Stimulated activated CD4-positive, alpha-beta T cell treated with anti-CD3 and anti-CD28 coated beads, Interleukin-12 subunit alpha, Interleukin-12 subunit beta, amount 100 ng/mL, for 48 hours (primary cell): Measurements from ENCODE around the gene SLC13A2.

Experiments used
- DNase-seq, 3 donors: peaks; one replicate each; pipeline ENCODE4 v3.0.0-alpha.2; 2020; ENCODE audit warnings: low read depth in 2 of 3, low spot score in 1 of 3

SLC13A2 gene

GRCh38 chr17:28491860-28492259, 18.4 kb downstream of the SLC13A2 start:
- no peak for DNase-seq

DNA sequence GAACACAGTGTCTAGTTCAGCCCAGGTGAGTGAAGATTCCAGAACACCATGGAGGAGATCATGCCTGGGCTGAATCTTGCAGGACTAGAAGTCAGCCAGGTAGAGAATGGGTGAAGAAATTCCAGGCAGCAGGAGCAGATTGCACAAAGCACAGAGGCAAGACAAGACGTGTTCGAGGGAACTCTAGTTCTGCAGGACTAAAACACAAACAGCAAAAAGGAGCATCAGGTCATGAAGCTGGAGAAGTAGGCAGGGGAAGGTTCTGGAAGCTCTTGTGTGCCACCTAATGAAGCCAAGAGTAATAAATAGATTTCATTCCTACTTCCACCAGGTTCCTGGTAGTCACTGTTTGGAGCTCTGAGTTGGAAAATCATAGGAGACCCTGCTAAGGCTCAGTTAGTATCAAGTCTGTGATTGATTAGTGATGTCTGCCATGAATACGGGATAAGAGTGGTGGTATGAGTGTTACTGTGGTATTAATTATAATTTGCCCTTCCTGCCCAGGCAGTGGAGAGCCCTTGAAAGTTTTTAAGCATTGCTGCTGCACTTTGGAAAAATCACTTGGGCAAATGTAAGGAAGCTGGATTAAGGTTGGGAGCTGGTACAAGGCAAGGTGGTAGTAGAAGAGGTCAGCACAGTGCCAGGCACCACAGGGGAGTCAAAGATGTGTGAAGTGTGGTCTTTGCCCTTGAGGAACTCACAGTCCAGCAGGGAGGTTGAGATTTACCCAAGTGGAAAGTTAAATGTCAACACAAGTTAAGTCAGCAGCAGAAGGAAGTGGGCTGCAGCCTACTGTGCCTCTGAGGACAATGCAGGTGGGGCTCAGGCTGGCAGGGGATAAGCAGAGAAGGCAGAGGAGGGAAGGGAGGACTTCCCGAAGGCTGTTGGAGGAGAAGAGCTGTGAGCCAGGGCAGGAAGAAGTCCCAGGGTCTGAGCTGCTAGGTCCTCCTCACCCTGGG, 19.2 kb downstream of the SLC13A2 start:
- no peak for DNase-seq

DNA sequence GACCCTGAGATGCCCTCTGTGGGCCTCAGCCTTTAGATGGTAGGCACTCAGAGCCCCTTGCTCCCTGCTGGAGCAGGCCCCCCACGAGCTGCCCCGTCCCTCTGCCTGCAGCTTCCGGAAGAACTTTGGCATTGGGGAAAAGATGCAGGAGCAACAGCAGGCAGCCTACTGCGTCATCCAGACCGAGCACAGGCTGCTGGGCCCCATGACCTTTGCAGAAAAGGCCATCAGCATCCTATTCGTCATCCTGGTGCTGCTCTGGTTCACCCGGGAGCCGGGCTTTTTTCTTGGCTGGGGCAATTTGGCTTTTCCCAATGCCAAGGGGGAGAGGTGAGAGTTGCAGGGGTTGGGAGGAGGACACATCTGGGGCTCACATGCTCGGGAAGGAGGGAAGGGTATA, 20.0 kb downstream of the SLC13A2 start:
- no peak for DNase-seq

- DNase-seq = peak; percentile 64 to 85 (median 69)
These were observed 21.2 kb downstream of the SLC13A2 start for GRCh38 chr17:28494445-28495188.

DNA sequence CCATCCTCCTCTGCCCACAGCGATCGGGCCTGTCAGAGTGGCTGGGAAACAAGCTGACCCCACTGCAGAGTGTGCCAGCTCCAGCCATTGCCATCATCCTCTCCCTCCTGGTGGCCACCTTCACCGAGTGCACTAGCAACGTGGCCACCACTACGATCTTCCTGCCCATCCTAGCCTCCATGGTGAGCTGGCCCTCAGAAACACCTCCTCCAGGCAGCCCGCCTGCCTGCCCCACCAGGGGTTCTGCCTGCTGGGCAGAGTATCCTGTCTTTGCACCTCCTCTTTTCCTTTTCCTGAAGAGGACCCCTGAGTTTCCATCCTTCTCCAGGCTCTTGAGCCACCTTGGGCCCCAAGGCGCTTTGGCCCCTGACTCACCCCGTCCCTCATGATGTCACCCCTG, 22.2 kb downstream of the SLC13A2 start:
- DNase-seq = no peak

DNA sequence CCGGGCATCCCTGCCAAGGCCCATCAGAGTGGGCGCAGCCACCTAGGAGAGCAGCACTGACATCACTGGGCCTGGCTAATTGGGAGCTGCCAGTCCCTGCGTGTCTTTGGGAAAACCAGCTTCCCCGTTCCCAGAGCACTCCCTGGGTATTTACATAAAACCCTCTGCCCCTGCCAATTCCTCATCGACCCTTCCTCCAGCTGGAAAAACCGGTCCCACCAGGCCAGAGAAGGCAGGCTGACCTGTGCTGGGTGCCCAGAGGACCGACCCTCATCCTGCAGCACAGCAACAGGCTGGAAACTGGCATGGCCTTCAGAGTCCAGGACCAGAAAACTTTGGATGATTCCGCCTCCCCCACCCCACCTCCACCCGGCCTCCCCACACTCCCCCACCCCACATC, 24.5 kb downstream of the SLC13A2 start:
- DNase-seq = no peak

DNA sequence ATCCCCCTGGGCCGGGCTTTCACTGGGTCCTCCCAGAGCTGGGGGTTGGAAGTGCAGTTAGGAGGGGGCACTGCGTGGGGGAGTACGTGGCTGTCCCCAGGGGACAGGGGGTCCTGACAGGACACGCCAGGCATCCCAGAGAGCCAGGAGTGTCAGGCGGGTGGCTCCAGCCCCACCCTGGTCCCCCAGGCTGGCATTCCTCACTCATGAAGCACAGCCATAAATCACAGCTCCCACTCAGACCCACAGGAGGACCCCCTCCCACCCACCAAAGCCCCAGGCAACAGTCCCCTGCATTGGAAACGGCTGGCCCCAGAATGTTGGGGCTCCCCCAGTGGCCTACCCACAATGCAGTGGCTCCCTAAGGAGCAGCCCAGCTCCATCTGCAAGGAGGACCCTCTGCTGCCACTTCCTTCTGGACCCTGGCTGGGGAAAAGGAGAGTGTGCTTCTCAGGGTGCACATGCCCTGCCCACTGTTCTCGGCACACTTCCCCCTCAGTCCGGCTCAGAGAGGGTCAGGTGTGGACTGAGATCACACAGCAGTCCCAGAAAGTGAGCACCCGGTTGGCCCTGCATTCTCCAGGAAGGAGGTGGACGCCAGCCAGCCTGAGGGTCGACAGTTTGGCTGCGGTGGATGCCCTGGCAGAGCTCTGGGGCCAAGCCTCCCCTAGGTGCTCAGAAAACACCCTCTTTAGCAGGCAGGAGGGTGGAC, 25.4 kb downstream of the SLC13A2 start:
- DNase-seq = no peak

DNA sequence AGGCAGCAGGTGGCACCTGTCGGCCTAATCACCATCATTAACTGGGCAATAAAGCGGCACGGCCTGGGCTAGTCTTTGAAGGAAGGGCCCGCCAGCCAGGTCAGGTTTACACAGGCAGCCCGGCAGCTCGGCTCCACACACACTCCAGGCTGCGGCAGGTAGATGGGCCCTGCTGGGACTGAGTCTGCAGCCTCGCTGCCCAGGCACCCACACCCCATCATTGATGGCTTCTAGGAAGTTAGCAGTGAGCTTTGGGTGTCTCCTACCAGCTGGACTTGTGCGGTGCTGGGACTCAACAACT, 25.9 kb downstream of the SLC13A2 start:
- no peak for DNase-seq

GRCh38 chr17:28499684-28500357, 26.4 kb downstream of the SLC13A2 start:
- no peak for DNase-seq

GRCh38 chr17:28500712-28501379, 27.4 kb downstream of the SLC13A2 start:
- DNase-seq = no peak

GRCh38 chr17:28501421-28502284, 28.2 kb downstream of the SLC13A2 start:
- no peak for DNase-seq

DNA sequence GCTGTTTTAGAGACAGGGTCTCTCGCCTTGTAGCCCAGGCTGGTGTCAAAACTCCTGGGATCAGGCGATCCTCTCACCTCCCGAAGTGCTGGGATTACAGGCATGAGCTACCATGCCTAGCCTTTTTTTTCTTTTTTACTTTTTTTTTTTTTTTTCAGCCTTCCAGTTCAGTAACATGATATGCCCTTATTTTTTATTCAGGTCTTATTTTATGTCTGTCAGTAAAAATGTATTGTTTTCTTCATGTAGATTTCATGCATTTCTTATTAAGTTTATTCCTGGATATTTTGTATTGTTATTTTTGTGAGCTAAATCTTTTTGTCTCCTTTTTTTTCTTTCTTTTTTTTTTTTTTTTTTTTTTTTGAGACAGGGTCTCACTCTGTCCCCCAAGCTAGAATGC, 30.0 kb downstream of the SLC13A2 start:
- DNase-seq = no peak

DNA sequence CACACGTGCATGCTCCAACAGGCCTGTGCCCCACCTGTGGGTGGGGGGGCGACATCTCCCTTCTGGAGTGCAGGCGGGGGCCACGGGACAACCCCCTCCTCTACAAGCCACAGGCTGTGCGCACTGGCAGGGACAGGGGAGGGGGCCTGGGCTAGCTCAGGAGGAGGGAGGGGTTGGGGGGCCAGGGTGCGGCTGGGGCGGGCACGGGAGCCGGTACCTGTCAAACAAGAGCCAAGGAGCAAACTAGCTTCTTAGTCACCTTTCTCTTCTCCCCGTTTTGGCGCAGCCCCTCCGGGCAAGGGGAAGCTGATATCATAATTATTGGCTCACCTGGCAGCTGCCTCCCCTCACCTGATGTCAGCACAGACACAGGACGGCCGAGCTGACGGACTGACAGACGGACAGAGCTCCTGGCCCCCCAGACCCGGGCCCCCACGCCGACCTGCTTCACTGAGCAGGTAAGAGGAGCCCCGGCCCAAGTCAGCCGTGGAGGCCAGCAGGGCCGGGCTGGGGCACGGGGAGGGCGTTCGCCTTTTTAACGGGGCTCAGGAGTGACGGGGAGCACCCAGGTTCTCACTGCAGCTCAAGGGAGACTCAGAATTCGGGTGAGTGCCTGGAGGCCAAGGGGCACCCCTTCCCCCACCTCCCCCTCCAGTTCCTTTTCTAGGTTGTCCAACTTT, 32.7 kb downstream of the SLC13A2 start, which contains the start of gene FOXN1:
Gene FOXN1 (plus strand): TSS at position 363 of the 680 bp plus-strand sequence. CDS start 17,622 bp downstream, outside the sequence.
- no peak for DNase-seq

- DNase-seq = no peak
These were observed 33.5 kb downstream of the SLC13A2 start for GRCh38 chr17:28506763-28507487.

GRCh38 chr17:28507567-28508203, 34.2 kb downstream of the SLC13A2 start:
- no peak for DNase-seq

DNA sequence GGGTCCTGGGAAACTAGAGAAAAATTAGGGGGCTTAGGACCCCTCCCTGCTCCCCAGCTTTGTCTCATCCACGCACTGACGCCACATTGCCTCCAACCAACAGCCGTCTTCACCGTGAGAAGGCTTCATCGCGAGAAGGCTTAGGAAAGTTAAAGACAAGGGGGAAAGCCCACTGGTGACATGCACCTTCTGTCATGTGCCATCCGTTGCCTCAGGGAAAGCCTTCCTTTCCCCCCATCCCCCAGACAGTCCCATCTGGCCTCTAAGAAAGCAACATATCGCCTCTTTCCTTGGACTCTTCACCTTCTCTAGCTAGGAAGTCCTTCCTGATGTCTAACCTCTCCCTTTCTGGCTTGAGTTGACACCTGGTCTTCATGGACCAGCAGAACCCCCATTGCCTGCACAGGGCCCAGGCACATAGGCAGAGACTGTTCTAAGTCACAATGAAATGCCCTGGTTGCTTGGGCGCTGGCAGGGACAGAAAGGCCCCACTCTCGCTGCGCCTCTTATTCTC, 34.8 kb downstream of the SLC13A2 start:
- no peak for DNase-seq

DNA sequence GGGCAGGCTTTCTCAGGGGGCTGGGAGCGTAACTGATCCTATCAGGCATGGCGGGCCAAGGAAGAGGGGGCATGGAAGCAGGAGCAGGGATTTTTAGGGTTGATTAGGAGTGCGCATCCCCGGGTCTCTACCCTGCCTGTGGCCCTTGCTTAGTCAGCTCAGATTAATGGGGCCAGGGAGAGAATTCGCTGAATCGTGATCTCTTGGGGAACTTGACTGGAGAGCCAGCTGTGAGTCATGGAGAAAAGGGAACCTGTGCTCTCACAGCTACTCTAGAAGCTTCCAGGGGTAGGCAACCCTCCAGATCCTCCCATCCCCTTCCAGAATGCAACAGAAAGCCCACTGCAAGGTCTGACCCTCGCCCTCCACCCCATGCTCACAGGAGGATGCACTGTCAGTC, 36.3 kb downstream of the SLC13A2 start:
- no peak for DNase-seq
